Measurements from ENCODE around the gene NCAN. TPM values are rescaled to one million over a fixed set of nuclear protein-coding genes. Genes with fewer than 3 reads are reported as not detected.

The NCAN gene
- total and polyA plus RNA-seq, 9 of the 15 experiments (the other 6 are each of a cell fraction or from before 2014, with no cell fraction given) = 0.04 TPM; not detected in 8

GRCh38 chr19:19179548-19180441 is 32.0 kb upstream of the NCAN start (continued):
- no peak for TF ChIP-seq E2F8 (IDR thresholded peaks at IDR 0.05; ENCODE audit: low read depth, partially characterized antibody)
- TF ChIP-seq CBFA2T3 (IDR thresholded peaks at IDR 0.05) = peak; percentile 60
- no peak for TF ChIP-seq ZNF79 (CRISPR knock-in tag; IDR thresholded peaks at IDR 0.05; ENCODE audit: low read depth)
- TF ChIP-seq MAZ (CRISPR knock-in tag; conservative IDR thresholded peaks at IDR 0.05 in 1 of 2, IDR thresholded peaks at IDR 0.05 in 1 of 2) = 0 out of 4 replicates have a peak, but pooled peaks of 1 of the 2 experiments have one; percentile 14
- TF ChIP-seq MBD1 (CRISPR knock-in tag; IDR thresholded peaks at IDR 0.05) = no peak
- TF ChIP-seq TAF15 (IDR thresholded peaks at IDR 0.05; ENCODE audit: low read depth, low read length) = no peak
- no peak for TF ChIP-seq ZBTB11 (CRISPR knock-in tag; IDR thresholded peaks at IDR 0.05)
- TF ChIP-seq ZNF253 (CRISPR knock-in tag; conservative IDR thresholded peaks at IDR 0.05) = no peak
- no peak for TF ChIP-seq HDGF (IDR thresholded peaks at IDR 0.05)
- no peak for TF ChIP-seq ZNF668 (CRISPR knock-in tag; IDR thresholded peaks at IDR 0.05)
- peak; percentile 42; the same call in 1 of the 2 replicates for TF ChIP-seq TFE3 (CRISPR knock-in tag; IDR thresholded peaks at IDR 0.05)
- no peak for TF ChIP-seq CCNT2 (IDR thresholded peaks at IDR 0.05; ENCODE audit: borderline replicate concordance, extremely low read depth, insufficient read length, low read depth, low read length)
- TF ChIP-seq SLC30A9 (CRISPR knock-in tag; IDR thresholded peaks at IDR 0.05) = no peak
- TF ChIP-seq VEZF1 (CRISPR knock-in tag; IDR thresholded peaks at IDR 0.05) = no peak

Data from K562 (cell line).